MM.1S (cell line): Measurements from ENCODE around the gene BCAT1.

ENCODE experiments used
- CTCF ChIP-seq: fragments of 300-600 bp; sonication (generic); IDR thresholded peaks from 2 replicates; pipeline ENCODE4 v1.5.1; 2016; ENCODE audit warnings: antibody characterized with exemption, low read length, mixed read lengths
- EZH2 ChIP-seq: fragments of 300-600 bp; sonication (generic); optimal IDR thresholded peaks from 2 replicates; pipeline ENCODE3; 2017; ENCODE audit warnings: low read depth, mild to moderate bottlenecking, antibody characterized with exemption, low read length, mixed read lengths

DNA sequence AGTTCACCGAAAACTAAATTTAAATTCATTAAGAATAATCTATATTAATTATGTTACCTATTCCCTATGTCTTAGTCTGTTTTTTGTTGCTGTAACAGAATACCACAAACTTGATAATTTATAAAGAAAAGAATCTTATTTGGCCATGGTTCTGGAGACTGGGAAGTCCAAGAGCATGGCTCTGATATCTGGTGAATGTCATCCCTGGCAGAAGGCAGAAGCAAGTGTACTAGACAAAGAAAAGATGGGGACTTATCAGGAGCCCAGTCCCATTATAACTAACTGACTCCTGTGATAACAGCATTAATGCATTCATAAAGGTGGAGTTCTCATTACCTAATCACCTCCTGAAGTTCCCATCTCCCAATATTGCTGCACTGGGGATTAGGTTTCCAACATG lies 33.3 kb upstream of the BCAT1 start:
- TF ChIP-seq CTCF (no peak), EZH2 (no peak)
